CD4-positive, alpha-beta T cell treated with Interleukin-4 for 4 hours (primary cell): Measurements from ENCODE around the gene ALDH1B1.
"Not testable (repeated sequence)": the region's sequence is repeated elsewhere in the genome, so short reads cannot be mapped to it uniquely, and the experiment has no call there.

Experiments used
- DNase-seq: peaks from one replicate; pipeline ENCODE4 v3.0.0-alpha.2; 2020

ALDH1B1 gene

DNA sequence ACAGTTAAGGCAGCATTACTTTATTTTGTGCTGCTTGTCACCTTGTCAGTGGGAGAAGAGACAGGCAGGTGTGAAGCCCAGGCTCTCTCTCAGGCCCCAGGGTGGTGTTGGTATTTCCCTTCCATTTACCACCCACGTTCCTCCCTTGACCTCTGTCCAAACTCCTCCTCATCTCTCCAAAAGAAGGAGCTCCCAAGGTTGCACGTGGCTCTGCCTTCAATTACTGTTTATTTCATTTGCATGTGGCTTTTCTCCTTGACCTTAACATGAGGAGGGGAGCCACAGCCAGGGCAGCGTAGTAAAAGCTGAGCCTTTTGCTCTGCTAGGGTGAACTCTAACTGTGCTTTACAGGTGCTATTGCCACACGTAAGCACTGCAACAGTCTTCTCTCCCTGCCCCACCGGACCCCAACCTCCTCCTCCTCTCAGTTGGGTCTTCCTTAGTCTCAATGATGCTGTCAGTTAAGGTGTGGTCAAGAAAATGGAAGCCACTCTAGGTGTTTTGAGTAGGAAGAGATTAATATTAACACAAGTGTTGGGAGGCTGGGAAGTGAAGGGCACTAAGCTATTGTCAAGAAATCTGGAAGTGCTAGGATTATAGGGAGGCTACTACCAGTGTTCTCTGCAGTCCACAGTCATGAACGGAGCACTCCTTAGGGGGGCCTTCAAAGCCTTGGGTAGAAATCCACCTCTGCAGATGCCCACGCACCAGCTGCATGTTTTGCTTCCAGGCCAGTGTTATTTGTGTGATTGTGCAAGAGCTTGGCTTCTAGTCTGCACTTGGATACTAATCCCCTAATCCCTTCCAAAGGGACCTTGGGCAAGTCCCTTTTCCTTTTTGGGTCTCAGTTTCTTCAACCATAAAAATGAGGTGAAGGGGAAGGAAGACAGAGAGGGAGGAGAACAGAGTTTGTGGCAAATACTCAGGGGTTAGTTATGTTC, 3.9 kb upstream of the ALDH1B1 start:
- DNase-seq: no peak

GRCh38 chr9:38389313-38389712, 3.2 kb upstream of the ALDH1B1 start:
- DNase-seq: no peak

- DNase-seq: no peak
Measured at GRCh38 chr9:38390442-38390841, 2.1 kb upstream of the ALDH1B1 start.

DNA sequence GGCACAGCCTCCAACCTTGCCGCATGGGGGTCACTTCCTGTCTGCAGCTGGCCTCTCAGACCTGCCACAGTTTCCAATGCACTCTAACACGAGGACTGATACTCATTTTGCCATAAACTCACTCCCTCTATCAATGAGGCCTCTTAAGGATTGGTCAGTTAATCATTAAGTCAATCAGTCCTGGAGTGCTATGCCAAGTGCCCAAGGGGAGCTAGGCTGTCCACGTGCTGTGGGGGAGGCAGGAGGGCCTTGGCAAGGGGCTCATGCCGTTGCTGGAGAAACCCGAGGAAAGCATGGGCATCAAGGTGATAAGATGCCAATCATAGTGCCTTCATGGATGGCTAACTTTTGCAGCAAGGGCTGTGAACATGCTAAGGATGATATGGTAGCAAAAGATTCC, 1.7 kb upstream of the ALDH1B1 start:
- no peak for DNase-seq

GRCh38 chr9:38391278-38392118, 1.0 kb upstream of the ALDH1B1 start:
- DNase-seq: no peak

DNA sequence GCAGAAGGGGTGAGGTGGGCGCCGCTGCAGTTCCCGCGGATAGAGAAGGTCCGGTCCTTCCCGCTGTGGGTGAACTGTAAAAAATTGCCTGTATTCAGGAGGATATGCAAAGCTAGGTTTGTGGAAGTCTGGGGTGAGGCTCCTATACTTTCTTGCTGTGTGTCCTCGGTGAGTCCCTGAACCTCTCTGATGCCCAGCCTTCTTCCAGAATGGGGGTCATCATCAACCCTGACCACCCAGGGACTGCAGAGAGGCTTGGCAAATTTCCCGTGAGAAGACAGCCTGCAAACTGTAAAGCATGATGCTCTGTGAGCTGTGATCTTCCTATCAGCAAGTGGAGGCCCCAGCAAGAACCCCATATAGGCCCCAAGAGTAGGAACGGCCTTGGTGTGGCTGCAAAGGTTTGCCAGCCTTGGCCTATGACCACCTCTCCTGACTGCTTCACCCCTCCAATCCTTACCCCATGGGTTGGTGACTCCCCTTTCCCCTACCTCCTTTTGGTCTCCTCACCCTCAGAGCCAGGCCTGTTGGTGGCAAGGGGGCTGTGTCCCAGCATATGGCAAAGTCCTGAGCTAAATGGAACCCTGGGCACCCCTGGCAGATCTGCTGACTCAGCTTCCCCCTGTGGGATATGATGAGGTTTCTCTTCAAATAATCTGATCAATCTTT, 760 bp downstream of the ALDH1B1 start:
- no peak for DNase-seq

DNA sequence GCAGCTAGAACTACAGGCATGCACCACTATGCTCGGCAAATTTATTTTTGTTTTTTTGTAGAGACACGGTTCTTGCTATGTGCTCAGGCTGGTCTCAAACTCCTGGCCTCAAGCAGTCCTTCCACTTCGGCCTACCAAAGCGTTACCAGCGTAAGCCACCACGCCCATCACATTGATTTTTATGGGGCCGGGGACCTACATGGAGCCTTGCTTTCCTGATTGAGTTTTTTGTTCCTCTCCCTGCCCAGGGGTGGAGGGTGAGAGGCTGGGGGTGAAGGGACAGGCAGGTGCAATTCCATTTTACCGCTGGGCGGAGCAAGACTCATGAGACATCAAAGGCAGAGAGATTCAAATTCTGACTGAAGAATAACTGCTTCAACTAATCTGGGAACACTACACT, 1.9 kb downstream of the ALDH1B1 start:
- no peak for DNase-seq

DNA sequence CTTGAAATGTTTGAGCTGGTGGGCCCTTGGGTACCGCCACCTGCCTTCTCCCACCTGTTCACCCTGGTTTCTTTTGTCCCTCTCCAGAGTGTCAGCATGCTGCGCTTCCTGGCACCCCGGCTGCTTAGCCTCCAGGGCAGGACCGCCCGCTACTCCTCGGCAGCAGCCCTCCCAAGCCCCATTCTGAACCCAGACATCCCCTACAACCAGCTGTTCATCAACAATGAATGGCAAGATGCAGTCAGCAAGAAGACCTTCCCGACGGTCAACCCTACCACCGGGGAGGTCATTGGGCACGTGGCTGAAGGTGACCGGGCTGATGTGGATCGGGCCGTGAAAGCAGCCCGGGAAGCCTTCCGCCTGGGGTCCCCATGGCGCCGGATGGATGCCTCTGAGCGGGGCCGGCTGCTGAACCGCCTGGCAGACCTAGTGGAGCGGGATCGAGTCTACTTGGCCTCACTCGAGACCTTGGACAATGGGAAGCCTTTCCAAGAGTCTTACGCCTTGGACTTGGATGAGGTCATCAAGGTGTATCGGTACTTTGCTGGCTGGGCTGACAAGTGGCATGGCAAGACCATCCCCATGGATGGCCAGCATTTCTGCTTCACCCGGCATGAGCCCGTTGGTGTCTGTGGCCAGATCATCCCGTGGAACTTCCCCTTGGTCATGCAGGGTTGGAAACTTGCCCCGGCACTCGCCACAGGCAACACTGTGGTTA, 3.3 kb downstream of the ALDH1B1 start:
- DNase-seq: no peak

GRCh38 chr9:38396371-38396671, 3.8 kb downstream of the ALDH1B1 start:
- DNase-seq: no peak

DNA sequence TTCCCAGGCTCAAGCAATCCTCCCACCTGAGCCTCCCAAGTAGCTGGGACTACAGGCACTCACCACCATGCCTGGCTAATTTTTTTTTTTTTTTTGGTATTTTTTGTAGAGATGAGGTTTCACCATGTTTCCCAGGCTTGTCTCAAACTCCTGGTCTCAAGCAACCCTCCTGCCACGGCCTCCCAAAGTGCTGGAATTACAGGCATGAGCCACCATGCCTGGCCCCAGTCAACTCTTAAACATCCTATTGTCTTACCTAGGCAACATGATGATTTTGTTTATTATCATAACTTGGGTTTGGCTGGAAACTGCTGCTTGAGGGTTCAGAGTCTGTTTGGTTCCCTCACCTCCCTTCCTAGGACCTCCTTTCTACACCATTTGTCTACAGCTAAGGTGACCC, 6.7 kb downstream of the ALDH1B1 start:
- DNase-seq: not testable (repeated sequence)

DNA sequence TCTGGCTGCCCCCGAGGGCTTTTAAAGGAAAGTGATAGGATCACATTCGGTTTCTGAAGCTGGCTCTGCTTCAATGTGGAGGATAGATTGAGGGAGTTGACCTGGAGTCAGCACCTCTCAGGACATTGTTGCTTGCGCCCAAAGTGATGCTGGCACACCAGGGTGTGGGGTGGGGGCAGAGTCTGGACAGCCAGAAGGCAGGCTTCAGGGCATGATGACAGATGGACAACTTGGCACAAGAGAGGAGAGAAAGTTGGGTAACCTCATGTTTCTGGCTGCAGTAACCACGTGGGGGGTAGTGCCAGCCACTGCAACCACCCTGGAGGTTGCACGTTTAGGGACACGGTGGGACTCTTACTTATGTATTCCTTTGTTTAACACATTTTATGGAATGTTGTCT, 9.5 kb downstream of the ALDH1B1 start:
- DNase-seq: no peak

- no peak for DNase-seq
Measured at GRCh38 chr9:38404314-38404713, 11.8 kb downstream of the ALDH1B1 start.

- DNase-seq: no peak
Measured at GRCh38 chr9:38405785-38406184, 13.3 kb downstream of the ALDH1B1 start.

DNA sequence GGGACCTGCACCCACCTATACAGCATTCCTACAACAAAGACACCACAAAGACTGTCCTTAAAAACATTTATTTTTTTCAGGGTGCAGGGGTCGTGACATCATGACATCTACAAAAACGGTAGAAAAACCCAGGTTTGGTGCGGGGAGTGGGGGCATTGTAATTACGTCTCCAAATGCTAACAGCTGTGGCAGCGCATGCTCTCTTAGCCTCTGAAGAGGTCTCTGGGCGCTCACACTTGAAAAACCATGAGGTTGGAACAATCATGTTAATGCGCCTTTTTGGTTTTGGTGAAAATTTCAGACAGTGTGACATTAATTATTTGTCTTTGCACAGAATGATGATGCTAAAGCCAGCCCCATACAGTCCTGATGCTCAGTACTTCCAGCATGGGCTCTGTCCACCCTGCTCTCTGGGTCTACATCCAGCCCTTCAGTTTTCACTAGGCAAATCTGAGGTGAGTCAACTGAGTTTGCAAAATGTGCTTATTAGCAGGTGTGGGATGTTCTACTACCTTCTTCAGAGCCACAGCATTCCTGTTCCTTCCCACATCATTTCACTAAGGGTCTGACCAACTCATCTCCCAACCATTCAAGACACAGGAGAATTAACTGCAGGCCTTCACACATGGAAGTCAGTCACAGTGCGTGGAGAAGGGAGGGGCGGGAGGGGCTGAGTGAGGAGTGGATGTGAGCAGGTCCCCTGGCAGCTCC, 14.1 kb downstream of the ALDH1B1 start:
- no peak for DNase-seq

DNA sequence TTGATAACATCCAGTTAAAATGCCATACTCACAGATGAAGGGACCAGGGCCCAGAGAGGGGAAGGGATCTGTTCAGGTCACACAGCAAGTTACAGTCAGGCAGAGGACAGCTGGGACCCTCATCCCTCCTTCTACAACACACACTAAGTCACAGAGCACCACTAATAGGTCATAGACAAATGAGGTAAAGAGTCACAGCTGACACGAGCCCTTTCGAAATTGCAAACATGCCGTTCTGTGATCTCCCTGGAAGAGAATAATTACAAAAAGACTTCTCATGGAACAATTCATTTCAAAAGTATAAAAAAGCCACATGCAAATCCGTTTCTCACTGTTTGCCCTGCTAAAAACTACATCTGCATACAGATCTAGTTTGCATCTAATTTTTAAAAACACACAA, 16.2 kb downstream of the ALDH1B1 start:
- DNase-seq: no peak

DNA sequence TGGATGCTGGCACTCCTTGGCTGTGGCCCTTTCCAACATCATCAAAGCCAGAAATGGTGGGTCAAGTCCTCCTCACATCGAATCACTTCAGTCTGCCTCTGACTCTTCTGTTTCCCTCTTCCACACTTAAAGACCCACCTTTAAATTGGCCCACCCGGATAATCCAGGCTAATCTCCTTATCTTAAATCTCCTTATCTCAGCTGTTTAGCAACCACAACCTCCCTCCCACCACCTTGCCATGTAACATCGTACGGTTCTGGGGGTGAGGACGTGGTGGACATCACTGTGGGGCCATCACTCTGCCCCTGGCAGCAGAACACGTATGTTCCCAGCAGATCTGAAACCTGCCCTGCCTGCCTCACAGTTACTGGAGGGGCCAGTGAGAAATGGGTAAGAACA, 20.2 kb downstream of the ALDH1B1 start:
- no peak for DNase-seq

GRCh38 chr9:38413283-38413682, 20.8 kb downstream of the ALDH1B1 start:
- no peak for DNase-seq

DNA sequence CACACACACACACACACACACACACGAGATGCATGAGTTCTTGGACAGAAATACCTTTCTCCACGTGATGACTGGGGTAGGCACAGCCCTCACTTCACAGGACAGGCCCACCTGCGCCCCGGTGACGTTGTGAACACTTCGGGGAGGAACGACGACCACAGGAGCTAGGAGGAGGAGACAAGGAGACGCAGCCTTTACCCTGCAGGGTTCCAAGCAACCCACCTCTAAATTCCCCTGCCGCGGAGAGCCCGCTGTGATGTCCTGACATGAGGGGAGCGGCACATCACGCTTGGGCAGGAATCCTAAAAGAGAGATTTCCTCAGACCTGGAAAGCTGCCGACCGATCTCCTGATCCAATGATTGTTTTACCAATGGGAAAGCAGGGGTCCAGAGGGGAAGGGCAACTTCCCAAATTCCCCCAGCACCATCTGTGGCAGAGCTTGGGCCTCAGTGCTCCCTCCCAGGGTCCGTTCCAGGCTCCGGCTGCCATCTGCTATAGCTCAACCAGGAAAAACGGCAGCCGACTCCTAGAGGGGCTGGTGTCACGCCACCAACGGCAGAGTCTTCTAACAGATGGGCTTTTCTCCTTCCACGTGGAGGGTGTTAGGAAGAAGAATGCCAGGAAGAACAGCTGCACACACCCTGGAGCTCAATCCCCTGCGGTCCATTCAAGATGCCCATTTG, 21.7 kb downstream of the ALDH1B1 start:
- DNase-seq: no peak

GRCh38 chr9:38415856-38416255, 23.4 kb downstream of the ALDH1B1 start:
- no peak for DNase-seq

GRCh38 chr9:38416461-38416860, 24.0 kb downstream of the ALDH1B1 start:
- no peak for DNase-seq
